HCT116 (cell line): ENCODE results near the gene ADAM19. TPM values are rescaled to one million over a fixed set of nuclear protein-coding genes. Genes with fewer than 3 reads are reported as not detected.

Source experiments
- ATAC-seq: fragments of 200-7000 bp; cut with Tn5 transposase; 2 replicates; pipeline ENCODE4 v1.9.1; 2020; ENCODE audit warnings: mild to moderate bottlenecking, moderate library complexity
- BruUV-seq: library from RNA; stranded (reverse); fragments of 400-500 nt; replicated peaks from 2 replicates; lab custom pipeline; 2021; lab: Mats Ljungman, UMichigan
- CTCF ChIA-PET: fragments of 300-600 bp; sonication (Branson Sonifier 250); formaldehyde crosslinking; loops from one replicate; lab custom pipeline; 2021; ENCODE audit warnings: antibody characterized with exemption; lab: Charles Lee
- POLR2A ChIA-PET: fragments of 300-600, 350-600 bp; sonication (Branson Sonifier 250); formaldehyde crosslinking; loops from one replicate; lab custom pipeline; 2021; ENCODE audit warnings: antibody characterized with exemption; lab: Charles Lee
- RAD21 ChIA-PET, 2 experiments: fragments of 300-600 bp; sonication (Branson Sonifier 250); formaldehyde crosslinking; loops; one replicate each; lab custom pipeline; 2023; ENCODE audit warnings: low total read pairs in 2 of 2; ENCODE audit not compliant: uncharacterized antibody in 2 of 2, unreplicated experiment in 2 of 2, low non-redundant PET in 1 of 2; lab: Charles Lee
- DNase-seq: peaks from one replicate; pipeline ENCODE4 v3.0.0-alpha.2; 2010; ENCODE audit warnings: low read depth, low spot score
- H2AFZ ChIP-seq: fragments of 200-600 bp; shearing (Covaris generic), sonication (generic); 2 replicates; pipeline ENCODE4 v1.6.1; 2017; ENCODE audit warnings: low read depth, mixed run types, mixed read lengths, antibody characterized with exemption, low read length; ENCODE audit not compliant: poor library complexity, severe bottlenecking
- H3K27ac ChIP-seq: 2 replicates; pipeline ENCODE4 v1.5.1; 2012; ENCODE audit warnings: low read depth, low read length
- H3K27me3 ChIP-seq: fragments of 200-600 bp; sonication (generic); 2 replicates; pipeline ENCODE4 v1.6.1; 2016; ENCODE audit warnings: mixed run types, low read length, mixed read lengths; ENCODE audit not compliant: insufficient read depth
- H3K36me3 ChIP-seq, 2 experiments: fragments of 200-500 bp in 1 of 2; fragments of 200-600 bp in 1 of 2; sonication (Bioruptor generic) in 1 of 2; sonication (generic) in 1 of 2; 2 replicates each; pipeline versions ENCODE4 v1.5.1 to v1.6.1; 2014 to 2016; ENCODE audit warnings: low read length in 2 of 2, inconsistent platforms in 1 of 2, mixed read lengths in 1 of 2, mixed run types in 1 of 2; ENCODE audit not compliant: insufficient read depth in 2 of 2, control insufficient read depth in 1 of 2
- H3K4me1 ChIP-seq, 2 experiments: fragments of 200-600 bp in 1 of 2; sonication (generic) in 1 of 2; 2 replicates each; pipeline versions ENCODE4 v1.5.1 to v1.6.1; 2012 to 2017; ENCODE audit warnings: low read length in 2 of 2, inconsistent platforms in 1 of 2, mild to moderate bottlenecking in 1 of 2, mixed read lengths in 1 of 2, mixed run types in 1 of 2, moderate library complexity in 1 of 2; ENCODE audit not compliant: insufficient read depth in 2 of 2, control insufficient read depth in 1 of 2
- H3K4me2 ChIP-seq: fragments of 200-600 bp; sonication (generic); 2 replicates; pipeline ENCODE4 v1.6.1; 2017; ENCODE audit warnings: mixed run types, low read length, mixed read lengths
- H3K4me3 ChIP-seq, 2 experiments: fragments of 200-600 bp in 1 of 2; sonication (generic) in 1 of 2; replicated peaks in 1 of 2; 2 replicates each; pipeline ENCODE4 v1.5.1; 2011 to 2016; ENCODE audit warnings: low read length in 2 of 2, control low read depth in 1 of 2, low read depth in 1 of 2, mild to moderate bottlenecking in 1 of 2, mixed read lengths in 1 of 2, mixed run types in 1 of 2
- H3K79me2 ChIP-seq: fragments of 200-600 bp; sonication (generic); 2 replicates; pipeline ENCODE4 v1.6.1; 2017; ENCODE audit warnings: mild to moderate bottlenecking, mixed run types, low read length, moderate library complexity, mixed read lengths; ENCODE audit not compliant: insufficient read depth
- H3K9ac ChIP-seq: fragments of 200-600 bp; sonication (generic); 2 replicates; pipeline ENCODE4 v1.6.1; 2016; ENCODE audit warnings: low read length, mixed read lengths
- H3K9me2 ChIP-seq: fragments of 200-600 bp; sonication (generic), shearing (Covaris generic); 2 replicates; pipeline ENCODE4 v1.6.1; 2017; ENCODE audit warnings: mixed run types, mild to moderate bottlenecking, moderate library complexity; ENCODE audit not compliant: insufficient read depth
- H3K9me3 ChIP-seq, 2 experiments: fragments of 200-500 bp in 1 of 2; fragments of 200-600 bp in 1 of 2; sonication (Bioruptor generic) in 1 of 2; sonication (generic) in 1 of 2; 2 replicates each; pipeline ENCODE4 v1.6.1; 2014 to 2017; ENCODE audit warnings: low read length in 2 of 2, mixed read lengths in 2 of 2, inconsistent platforms in 1 of 2, low read depth in 1 of 2, mild to moderate bottlenecking in 1 of 2, mixed run types in 1 of 2, moderate library complexity in 1 of 2; ENCODE audit not compliant: control insufficient read depth in 1 of 2, insufficient read depth in 1 of 2
- H4K20me1 ChIP-seq: fragments of 200-600 bp; sonication (generic), shearing (Covaris generic); 2 replicates; pipeline ENCODE4 v1.6.1; 2017; ENCODE audit warnings: mixed run types, mild to moderate bottlenecking, moderate library complexity; ENCODE audit not compliant: insufficient read depth
- EZH2 ChIP-seq: fragments of 200-600 bp; sonication (generic); IDR thresholded peaks from 2 replicates; pipeline ENCODE4 v1.6.1; 2017; ENCODE audit warnings: antibody characterized with exemption, mixed run types
- POLR2AphosphoS5 ChIP-seq: IDR thresholded peaks from 2 replicates; pipeline ENCODE4 v1.6.1; 2011; ENCODE audit warnings: mild to moderate bottlenecking, low read depth, low read length, moderate library complexity
- TCF7L2 ChIP-seq: IDR thresholded peaks from 2 replicates; pipeline ENCODE4 v1.7.0; 2011; ENCODE audit warnings: borderline replicate concordance, inconsistent platforms; ENCODE audit not compliant: insufficient read depth, insufficient read length; ENCODE audit errors: extremely low read depth
- YY1 ChIP-seq: IDR thresholded peaks from 2 replicates; pipeline ENCODE4 v1.6.1; 2011; ENCODE audit warnings: low read length, low read depth, moderate library complexity, mild to moderate bottlenecking; ENCODE audit not compliant: insufficient replicate concordance; ENCODE audit errors: extremely low read depth
- ZFX ChIP-seq: fragments of 450-650 bp; IDR thresholded peaks from 2 replicates; pipeline ENCODE4 v1.6.1; 2017
- ZNF274 ChIP-seq: fragments of 200-500 bp; sonication (Bioruptor generic); IDR thresholded peaks from 2 replicates; pipeline ENCODE4 v1.6.1; 2014; ENCODE audit warnings: mild to moderate bottlenecking, low read depth, low read length, inconsistent platforms
- intact Hi-C: fragments of 100-400 bp; cut with micrococcal nuclease; formaldehyde crosslinking; loops from 2 replicates; pipeline ENCODE4 v1.10.0; 2022
- total RNA-seq: library from RNA; stranded (reverse); gene quantifications from one replicate; pipeline ENCODE4 v1.2.1, GENCODE V29; 2021; ENCODE audit not compliant: unreplicated experiment
- TF ChIP-seq, protein P1 (sequence below), 3 experiments: fragments of 200-600 bp in 1 of 3; sonication (generic) in 1 of 3; IDR thresholded peaks in 2 of 3; conservative IDR thresholded peaks in 1 of 3; 2 replicates each; pipeline ENCODE4 v1.5.1; 2012 to 2017; ENCODE audit warnings: low read depth in 2 of 3, low read length in 2 of 3, antibody characterized with exemption in 1 of 3, borderline replicate concordance in 1 of 3, control low read depth in 1 of 3, mild to moderate bottlenecking in 1 of 3, mixed read lengths in 1 of 3, mixed run types in 1 of 3, moderate library complexity in 1 of 3; ENCODE audit not compliant: insufficient read depth in 1 of 3

The ADAM19 gene
- total RNA-seq, 1 experiment from 2014 or later, result 77.3 TPM

DNA sequence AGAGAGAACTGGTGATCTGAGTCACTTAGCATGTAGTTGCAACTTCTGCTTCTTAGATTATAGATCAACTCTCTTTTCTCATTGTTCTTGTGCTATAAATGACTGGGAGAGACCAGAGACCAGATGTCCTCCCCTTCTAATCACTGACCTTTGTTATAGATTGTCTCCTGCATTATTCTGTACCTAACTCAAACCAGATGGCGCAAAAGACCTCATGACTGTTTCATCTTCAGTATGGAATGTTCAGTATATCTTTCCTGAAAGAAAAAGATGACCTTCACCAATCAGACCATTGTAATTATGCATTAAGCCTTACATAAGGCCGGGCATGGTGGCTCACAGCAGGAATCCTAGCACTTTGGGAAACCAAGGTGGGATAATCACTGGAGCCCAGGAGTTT is 30.5 kb upstream of the ADAM19 start (continued):
- TF ChIP-seq, protein P1, sequence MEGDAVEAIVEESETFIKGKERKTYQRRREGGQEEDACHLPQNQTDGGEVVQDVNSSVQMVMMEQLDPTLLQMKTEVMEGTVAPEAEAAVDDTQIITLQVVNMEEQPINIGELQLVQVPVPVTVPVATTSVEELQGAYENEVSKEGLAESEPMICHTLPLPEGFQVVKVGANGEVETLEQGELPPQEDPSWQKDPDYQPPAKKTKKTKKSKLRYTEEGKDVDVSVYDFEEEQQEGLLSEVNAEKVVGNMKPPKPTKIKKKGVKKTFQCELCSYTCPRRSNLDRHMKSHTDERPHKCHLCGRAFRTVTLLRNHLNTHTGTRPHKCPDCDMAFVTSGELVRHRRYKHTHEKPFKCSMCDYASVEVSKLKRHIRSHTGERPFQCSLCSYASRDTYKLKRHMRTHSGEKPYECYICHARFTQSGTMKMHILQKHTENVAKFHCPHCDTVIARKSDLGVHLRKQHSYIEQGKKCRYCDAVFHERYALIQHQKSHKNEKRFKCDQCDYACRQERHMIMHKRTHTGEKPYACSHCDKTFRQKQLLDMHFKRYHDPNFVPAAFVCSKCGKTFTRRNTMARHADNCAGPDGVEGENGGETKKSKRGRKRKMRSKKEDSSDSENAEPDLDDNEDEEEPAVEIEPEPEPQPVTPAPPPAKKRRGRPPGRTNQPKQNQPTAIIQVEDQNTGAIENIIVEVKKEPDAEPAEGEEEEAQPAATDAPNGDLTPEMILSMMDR (IDR thresholded peaks at IDR 0.05 in 2 of 3, conservative IDR thresholded peaks at IDR 0.05 in 1 of 3; ENCODE audit: borderline replicate concordance in 1 of 3, insufficient read depth in 1 of 3, low read depth in 2 of 3, low read length in 2 of 3), result no peak
- TF ChIP-seq ZFX, result no peak
- no peak for TF ChIP-seq ZNF274

DNA sequence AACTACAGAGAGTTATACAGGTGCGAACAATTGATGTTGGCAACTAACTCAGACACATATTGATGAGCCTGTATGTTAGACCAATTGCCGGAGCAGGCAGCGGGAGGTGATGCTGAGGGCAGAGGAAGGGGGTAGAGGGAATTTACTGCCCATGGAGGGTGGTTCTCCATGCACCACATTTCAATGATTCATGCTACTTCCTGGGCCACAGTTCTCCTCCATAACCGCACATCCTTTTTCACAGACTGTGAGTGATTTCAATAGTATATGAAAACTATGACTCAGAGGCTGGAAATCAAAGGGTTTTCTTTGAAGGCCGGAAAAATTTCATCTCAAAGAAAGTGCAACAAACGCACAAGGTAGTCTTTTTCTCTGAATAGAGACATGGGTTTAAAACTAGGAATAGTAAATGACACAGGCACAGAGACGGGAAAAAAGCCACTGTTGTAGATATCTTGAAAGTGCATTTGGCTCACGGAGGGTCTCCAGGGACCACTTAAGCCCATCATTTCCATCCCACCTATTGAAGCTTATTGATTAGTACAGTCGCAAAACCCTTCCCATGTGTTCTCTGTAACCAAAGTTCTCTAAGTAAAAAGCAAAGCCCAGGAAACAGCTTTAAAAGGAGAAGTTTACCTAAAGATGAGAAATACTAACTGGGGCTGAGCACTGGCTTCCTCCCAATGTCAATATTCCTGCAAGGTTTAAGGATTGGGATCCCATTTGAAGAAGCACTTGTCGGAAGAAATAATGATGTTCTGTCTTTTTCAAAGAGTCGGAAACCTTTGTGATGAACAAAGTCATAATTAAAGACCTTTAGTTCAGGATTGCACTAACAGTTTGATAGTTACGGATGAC is 28.0 kb upstream of the ADAM19 start:
- CTCF ChIA-PET, result no interaction called here
- ATAC-seq (peak; percentile 81), DNase-seq (peak; percentile 90)
- POLR2A ChIA-PET, result interaction anchor here (0.6 kb wide), 1 partner anchor 185 kb away, joined by 3 read pairs; no protein-coding TSS in a partner anchor
- TF ChIP-seq EZH2 (no peak), YY1 (peak; percentile 46), TCF7L2 (peak; percentile 83), POLR2AphosphoS5 (peak; percentile 58; the same call in 1 of the 2 replicates)
- Histone ChIP-seq H3K4me2 (peak overlapping the region; percentile 77), H3K9ac (peak overlapping the region; percentile 52), H3K9me2 (no peaks in the 10 kb centered on the region), H2AFZ (peak overlapping the region; percentile 60), H3K4me3 (peak overlapping the region in 1 of 2 experiments; percentile 30; a peak in 3 of 4 replicates), H3K27ac (peak overlapping the region; percentile 81), H3K79me2 (no peaks in the 10 kb centered on the region), H3K9me3 (no peaks in the 10 kb centered on the region), H3K27me3 (no peaks in the 10 kb centered on the region), H3K4me1 (peaks cover 43 to 81% of the 10 kb centered on the region in 2 experiments), H4K20me1 (no peaks in the 10 kb centered on the region), H3K36me3 (no peaks in the 10 kb centered on the region)
- intact Hi-C loops, result no loop called here
- TSS peak; percentile 46 for BruUV-seq
- RAD21 ChIA-PET, result no interaction called here
